GM18907 (cell line): ENCODE data around the gene SLC41A3.

ENCODE experiments used
- ATAC-seq: cut with Tn5 transposase; IDR thresholded peaks from one replicate; pipeline ENCODE4 v1.9.1; 2021; ENCODE audit warnings: mild to moderate bottlenecking, moderate library complexity; ENCODE audit not compliant: unreplicated experiment

The SLC41A3 gene

DNA sequence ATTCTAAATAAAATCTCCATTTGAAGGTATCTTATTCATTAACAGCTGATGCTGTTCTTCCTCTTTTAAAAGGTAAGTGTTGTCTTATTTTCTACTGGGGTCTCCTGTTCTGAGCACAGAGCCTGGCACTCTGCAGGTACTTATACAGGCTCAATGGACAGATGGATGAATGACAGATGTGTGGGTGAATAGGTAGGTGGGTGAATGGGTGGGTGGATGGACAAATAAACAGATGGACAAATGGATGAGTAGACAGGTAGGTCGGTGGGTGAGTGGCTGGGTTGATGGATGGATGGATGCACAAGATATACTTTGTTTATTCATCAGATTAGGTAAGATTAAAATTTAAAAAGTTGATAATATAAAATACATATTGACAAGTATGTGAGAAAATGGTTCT, 53.5 kb downstream of the SLC41A3 start:
- ATAC-seq: no peak

DNA sequence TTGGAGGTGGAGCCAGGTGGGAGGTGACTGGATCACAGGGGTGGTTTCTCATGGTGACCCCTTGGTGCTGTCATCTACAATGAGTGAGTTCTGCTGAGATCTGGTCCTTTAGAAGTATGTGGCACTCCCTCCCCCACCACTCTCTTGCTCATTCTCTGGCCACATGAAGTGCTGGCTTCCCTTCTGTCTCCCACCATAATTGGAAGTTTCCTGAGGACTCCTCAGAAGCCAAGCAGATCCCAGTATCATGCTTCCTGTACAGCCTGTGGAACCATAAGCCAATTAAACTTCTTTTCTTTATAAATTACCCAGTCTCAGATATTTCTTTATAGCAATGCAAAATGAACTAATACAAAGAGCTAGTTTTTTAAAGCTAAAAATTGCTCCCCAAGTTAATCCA, 54.7 kb downstream of the SLC41A3 start:
- ATAC-seq: no peak

- no peak for ATAC-seq
These were observed 55.8 kb downstream of the SLC41A3 start for GRCh38 chr3:126028096-126028495.

DNA sequence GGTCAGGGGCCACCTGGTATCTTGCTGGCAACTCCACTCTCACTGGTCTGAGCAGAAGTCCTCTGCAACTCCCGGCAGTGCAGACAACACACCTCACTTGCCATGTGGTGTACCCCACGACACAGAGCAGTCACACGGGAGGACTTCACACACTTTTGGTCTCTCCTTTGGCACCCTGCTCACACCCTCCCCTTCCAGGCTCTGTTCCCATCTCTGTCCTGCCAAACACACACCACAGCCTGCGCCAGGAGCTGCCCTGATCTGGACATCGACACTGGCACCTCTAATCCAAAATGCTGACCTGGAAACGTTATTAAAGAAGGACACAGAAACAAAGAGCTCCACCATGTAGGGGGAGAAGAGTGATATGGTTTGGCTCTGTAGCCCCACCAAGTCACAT, 57.2 kb downstream of the SLC41A3 start:
- no peak for ATAC-seq

DNA sequence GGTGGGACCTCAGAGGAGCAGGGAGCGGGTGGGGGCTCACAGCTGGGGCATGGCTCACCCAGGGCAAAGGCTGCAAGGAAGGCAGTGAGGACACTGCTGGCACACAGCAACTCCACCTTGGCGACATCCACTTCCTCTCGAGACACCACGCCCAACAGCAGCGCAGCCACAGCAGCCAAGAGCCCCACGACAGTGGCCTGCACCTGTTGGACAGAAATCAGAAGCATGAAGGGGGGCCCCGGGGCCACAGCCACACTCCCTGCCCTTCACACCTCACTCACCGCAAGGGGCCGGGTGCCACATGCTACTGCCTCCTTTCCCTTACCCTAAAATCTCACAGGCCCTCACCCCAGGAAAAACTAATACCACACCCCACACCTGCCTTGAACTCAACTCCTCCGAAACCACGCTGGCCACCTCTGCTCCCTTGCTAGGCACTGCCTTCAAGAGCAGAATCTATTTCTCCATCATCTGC, 57.6 kb downstream of the SLC41A3 start:
- no peak for ATAC-seq

DNA sequence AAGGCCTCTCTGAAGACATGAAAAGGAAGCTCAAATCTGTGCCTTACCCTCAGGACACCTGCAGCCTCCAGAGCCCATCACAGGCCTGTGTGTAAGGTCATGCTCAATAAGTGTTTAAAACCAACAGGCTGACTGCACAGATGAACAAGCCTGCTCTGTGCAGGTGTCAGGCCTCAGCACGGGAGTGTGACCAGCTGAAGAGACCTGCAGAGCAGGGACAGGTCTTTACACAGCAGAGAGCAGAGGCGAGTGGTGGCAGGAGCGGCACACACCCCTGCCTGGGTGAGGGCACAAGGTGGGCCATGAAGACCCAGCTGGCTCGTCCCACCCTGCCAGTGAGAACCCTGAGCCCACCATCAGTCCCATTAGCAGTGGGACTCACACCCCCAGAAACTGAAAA, 58.1 kb downstream of the SLC41A3 start:
- no peak for ATAC-seq

DNA sequence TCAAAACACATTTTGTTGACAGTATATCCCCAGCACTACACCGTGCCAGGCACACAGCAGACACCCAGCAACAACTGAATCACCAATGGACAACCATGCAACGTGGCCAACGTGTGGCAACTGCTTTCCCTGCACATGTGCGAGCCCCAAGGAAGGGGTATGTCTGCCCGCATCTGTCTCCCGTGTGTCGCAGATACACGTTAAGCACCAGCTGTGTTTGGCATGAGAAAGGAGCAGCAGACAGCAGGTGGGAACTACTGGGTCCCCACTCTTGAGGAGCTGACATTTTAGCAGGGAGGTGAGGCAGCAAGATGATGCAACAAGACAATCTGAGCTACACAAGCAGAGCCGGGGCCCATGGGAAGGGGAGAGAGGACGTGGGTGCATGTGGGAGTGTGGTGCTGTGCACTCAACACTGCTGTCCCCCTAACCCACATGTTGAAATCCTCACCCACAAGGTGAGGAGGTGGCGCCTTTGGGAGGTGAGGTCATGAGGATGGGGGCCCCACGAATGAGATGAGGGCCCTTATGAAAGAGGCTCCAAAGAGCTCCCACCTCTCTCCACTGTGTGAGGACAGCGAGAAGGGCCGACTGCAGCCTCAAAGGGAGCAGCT, 58.7 kb downstream of the SLC41A3 start:
- no peak for ATAC-seq

DNA sequence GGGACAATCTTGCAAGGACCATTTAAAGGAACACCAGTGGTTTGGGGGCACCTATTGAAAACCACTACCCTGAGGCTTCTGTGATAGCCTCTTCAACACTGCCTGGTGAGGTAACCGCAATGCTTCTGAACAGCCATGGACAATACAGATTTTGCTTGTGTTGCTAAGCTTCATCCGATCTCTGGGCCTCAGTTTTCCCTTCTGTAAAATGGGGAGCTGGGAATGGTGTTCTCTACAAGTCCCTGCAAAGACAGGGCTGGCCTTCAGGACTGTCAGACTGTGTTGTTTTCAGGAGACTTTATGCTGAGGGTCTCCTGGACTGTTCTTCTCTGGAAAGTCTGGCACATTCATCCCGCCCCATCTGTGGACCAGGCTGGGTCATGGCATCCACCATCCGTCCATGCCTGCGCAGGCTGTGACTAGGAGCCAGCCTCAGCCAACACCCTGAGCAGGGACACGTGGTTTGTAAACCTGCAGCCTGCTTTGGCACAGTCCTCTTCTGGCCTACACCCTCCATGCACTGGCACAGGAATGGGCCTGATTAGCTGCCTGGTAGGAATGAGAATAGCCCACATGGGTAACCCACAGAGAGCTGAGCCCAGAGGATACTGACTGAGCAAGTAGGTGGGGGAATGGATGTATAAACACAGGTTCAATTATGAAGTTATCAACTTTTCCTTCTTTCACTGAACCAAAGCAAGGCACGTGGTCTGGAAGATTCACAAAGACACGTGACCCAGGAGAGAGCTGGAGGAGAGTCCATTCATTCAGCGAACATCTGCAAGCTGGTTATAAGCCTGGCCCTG, 59.7 kb downstream of the SLC41A3 start:
- no peak for ATAC-seq

GRCh38 chr3:126023390-126023789, 60.5 kb downstream of the SLC41A3 start:
- no peak for ATAC-seq

DNA sequence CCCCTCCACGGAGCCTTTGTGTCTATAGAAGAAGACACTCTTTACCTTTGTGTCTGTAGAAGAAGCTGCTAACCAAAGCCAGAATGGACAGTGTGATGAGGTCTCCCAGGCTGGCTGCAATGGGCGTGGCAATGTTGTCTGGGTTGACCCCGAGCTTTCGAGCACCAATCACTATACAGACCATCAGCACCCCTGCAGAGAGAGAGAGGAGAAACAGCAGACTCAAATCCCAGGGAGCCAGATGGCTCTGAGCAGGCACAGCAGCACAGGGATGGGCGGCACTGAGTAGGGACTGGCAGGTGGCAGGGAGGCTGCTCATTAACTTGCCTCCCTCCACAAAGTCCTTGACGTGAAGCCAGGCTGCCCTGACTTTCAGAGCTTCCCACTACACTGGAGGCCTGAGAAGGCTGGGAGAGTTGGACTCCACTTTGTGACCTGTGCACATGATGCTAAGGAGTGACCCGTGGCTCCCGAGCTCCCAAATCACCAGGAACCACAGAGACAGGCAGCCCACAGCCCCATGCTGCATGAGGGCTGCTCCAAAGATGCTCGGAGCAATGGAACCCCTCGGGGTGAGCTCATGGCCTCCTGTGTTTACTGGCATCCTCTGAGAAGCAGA, 61.1 kb downstream of the SLC41A3 start:
- ATAC-seq: no peak

- ATAC-seq: no peak
These were observed 62.2 kb downstream of the SLC41A3 start for GRCh38 chr3:126021702-126022101.

DNA sequence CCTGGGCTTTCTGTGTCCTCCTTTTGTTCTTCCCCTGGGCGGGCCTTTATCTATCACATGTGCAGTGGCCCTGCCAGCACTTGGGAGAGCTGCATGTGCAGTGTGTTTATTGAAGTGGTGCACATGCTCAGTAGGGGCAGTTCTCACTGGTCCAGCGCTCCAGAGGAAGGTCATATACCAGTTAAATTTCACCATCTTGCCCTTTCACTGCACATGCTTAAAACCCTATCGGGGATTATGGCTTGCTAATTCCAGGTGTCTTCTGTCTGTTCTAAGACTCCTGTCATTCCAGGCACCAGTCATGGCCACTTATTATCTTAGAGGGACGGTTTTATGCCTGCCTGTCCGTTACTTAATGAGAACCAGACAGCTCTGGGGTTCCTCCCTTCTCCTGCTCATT, 62.7 kb downstream of the SLC41A3 start:
- no peak for ATAC-seq

- no peak for ATAC-seq
These were observed 64.2 kb downstream of the SLC41A3 start for GRCh38 chr3:126019683-126020082.

DNA sequence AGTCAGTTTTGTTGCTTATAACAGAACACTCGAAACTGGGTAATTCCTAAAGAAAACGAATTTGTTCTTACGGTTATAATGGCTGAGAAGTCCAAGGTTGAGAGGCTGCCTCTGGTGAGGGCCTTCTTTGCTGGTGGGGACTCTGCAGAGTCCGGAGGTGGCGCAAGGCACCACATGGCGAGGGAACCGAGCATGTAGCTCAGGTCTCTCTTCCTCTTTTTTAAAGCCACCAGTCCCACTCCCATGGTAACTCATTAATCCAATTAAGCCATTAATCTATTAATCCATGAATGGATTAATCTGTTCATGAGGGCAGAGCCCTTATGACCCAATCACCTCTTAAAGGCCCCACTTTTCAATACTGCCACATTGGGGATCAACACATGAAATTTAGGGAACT, 64.9 kb downstream of the SLC41A3 start:
- ATAC-seq: no peak

- no peak for ATAC-seq
These were observed 65.4 kb downstream of the SLC41A3 start for GRCh38 chr3:126018545-126018944.

DNA sequence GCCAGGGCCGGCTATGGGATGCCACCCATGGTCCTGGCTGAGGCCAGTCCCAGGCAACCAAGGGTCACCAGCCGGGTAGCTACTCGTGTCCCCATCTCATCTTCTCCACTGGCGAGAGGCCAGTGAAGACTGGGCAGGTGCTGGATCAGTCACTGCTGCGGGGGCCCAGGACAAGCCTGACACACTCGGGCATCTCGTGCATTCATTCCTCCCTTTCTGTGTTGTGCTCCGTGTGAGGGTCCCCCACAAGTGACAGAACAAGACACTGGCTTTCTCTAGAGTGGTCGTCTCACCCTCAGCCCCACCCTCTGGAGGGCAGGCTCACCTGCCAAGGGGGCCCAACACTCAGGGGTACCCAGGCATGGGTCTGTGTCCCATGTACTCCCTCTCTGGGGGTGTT, 66.6 kb downstream of the SLC41A3 start:
- ATAC-seq: no peak

DNA sequence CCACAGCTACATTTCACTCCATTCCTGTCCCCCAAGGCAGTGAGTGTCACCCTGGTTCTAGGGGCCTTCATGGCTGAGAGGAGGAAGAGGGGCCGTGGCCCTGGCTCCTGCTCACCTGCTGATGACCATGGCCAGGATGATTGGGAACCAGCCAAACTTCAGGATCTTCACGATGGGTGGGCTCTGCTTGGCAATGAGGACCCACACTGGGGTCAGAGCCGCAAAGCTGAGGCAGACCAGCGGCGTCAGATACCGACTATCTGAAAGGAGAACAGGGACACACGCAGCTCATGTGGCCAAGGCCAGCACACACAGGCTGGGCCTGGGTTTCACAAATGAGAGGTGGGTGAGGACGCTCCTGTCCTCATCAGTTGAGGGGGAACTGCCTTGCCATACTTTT, 67.3 kb downstream of the SLC41A3 start:
- no peak for ATAC-seq

GRCh38 chr3:126015075-126015474, 68.8 kb downstream of the SLC41A3 start:
- no peak for ATAC-seq

- ATAC-seq: no peak
These were observed 69.7 kb downstream of the SLC41A3 start for GRCh38 chr3:126014252-126014651.

GRCh38 chr3:126013751-126014156, 70.2 kb downstream of the SLC41A3 start:
- no peak for ATAC-seq

DNA sequence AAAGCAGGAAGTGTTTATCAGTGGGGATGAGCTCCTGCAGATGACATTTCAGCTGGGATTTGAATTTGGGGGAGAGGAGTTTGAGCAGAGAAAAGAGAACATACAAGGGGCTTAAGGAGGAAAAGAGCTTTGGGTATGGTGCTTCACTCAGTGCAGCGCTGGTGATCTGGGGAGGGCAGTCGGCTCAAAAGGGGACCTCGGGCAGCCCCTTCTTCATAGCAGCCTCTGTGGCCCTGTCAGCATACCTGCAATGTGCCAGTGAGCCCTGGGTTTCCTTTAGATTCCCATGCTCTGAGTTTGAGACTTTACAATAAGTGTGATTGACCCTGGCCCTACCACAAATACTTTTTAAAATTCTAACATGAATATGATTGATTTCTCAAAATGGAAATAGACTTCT, 74.7 kb downstream of the SLC41A3 start:
- no peak for ATAC-seq

- no peak for ATAC-seq
These were observed 75.7 kb downstream of the SLC41A3 start for GRCh38 chr3:126008219-126008618.
